Astrocyte of the cerebellum (primary cell): ENCODE measurements around the gene ANKRD11.

Experiments used
- DNase-seq: peaks from one replicate; pipeline ENCODE4 v3.0.0-alpha.2; 2011; ENCODE audit warnings: low read depth
- H3K4me3 ChIP-seq: 2 replicates; pipeline ENCODE4 v1.5.1; 2011; ENCODE audit warnings: mild to moderate bottlenecking, low read depth, low read length, moderate library complexity
- CTCF ChIP-seq: IDR thresholded peaks from 2 replicates; pipeline ENCODE4 v1.5.1; 2012; ENCODE audit warnings: low read length, low read depth, moderate library complexity, mild to moderate bottlenecking; ENCODE audit errors: missing control alignments
- in situ Hi-C: cut with HindIII; loops from 2 replicates; pipeline ENCODE4 v1.10.0; 2017; ENCODE audit warnings: low sequenced_read_pairs

Gene ANKRD11

GRCh38 chr16:89368604-89369249, 121.6 kb downstream of the ANKRD11 start:
- in situ Hi-C loops, result no loop called here
- no peak overlapping the region for H3K4me3 ChIP-seq
- DNase-seq, result no peak
- no peak for TF ChIP-seq CTCF

- no peak for TF ChIP-seq CTCF
- no peak for DNase-seq
- no peak overlapping the region for H3K4me3 ChIP-seq
- in situ Hi-C loops, result no loop called here
Observed at GRCh38 chr16:89367538-89367915, 122.8 kb downstream of the ANKRD11 start.

- H3K4me3 ChIP-seq, result no peak overlapping the region
- DNase-seq, result no peak
- in situ Hi-C loops, result no loop called here
- TF ChIP-seq CTCF, result no peak
Observed at GRCh38 chr16:89366561-89367537, 123.5 kb downstream of the ANKRD11 start.

- TF ChIP-seq CTCF, result no peak
- DNase-seq, result no peak
- in situ Hi-C loops, result no loop called here
- no peak overlapping the region for H3K4me3 ChIP-seq
Observed at GRCh38 chr16:89365996-89366395, 124.4 kb downstream of the ANKRD11 start.

- no peak for DNase-seq
- no peak for TF ChIP-seq CTCF
- H3K4me3 ChIP-seq, result no peak overlapping the region
- in situ Hi-C loops, result no loop called here
Observed at GRCh38 chr16:89365044-89365467, 125.3 kb downstream of the ANKRD11 start.

- H3K4me3 ChIP-seq, result no peak overlapping the region
- DNase-seq, result no peak
- in situ Hi-C loops, result loop anchor here (5.0 kb wide), 1 partner anchor 73 kb away; no protein-coding TSS in a partner anchor
- no peak for TF ChIP-seq CTCF
Observed at GRCh38 chr16:89364606-89365005, 125.8 kb downstream of the ANKRD11 start.
